Activated gamma-delta T cell treated with anti-CD3 and anti-CD28 coated beads, Interleukin-2, amount 50 U/mL, for 16 hours (primary cell): Measurements from ENCODE around the gene ZMYND8.

Source experiments
- DNase-seq: peaks from one replicate; pipeline ENCODE4 v3.0.0-alpha.2; 2020; ENCODE audit warnings: low read depth

Gene ZMYND8

DNA sequence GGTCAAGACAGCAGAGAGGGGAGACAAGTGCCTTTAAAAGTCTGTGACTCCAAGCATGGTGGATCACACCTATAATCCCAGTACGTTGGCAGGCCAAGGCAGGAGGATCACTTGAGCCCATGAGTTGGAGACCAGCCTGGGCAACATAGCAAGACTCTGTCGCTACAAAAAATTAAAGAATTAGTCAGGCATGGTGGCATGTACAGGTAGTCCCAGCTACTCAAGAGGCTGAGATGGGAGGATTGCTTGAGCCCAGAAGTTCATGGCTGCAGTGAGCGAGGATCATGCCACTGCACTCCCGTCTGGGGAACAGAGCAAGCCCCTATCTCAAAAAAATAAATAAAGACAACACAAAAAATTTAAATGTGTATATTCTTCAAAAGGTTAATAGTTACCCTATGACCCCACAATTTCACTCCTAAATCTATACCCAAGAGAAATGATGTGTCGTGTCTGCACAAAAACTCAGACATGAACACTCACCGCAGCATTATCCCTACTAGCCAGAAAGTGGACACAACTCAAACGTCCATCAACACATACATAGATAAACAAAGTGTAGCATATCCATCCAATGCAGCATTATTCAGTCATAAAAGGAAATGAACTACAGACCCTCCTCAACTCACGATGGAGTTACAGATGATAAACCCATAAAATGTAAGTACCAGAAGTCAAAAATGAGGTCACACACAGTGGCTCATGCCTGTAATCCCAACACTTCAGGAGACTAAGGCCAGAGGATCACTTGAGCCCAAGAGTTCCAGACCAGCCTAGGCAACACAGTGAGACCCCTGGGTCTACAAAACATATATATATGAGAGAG lies 23.9 kb downstream of the ZMYND8 start:
- no peak for DNase-seq

- DNase-seq = no peak
These were observed 25.4 kb downstream of the ZMYND8 start for GRCh38 chr20:47330933-47331708.

- no peak for DNase-seq
These were observed 26.4 kb downstream of the ZMYND8 start for GRCh38 chr20:47330071-47330470.

DNA sequence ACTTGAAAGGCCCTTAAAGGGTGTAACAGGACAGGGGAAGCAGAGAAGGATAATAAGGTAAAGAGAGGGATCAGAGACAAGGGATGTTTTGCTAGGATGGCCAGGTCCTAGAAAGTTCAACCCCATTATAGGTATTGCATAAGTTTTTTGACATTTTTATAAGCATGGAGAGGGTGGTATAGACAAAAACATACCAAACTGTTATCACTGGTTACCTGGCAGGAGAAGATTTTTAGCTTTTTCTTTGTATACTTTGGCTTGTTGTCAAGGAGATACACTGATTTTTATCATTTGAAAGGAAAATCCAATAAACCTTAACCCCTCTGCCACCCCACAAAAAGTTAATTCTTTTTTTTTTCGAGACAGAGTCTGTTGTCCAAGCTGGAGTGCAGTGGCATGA lies 28.4 kb downstream of the ZMYND8 start:
- no peak for DNase-seq

GRCh38 chr20:47327711-47328110 lies 28.8 kb downstream of the ZMYND8 start:
- DNase-seq = no peak

DNA sequence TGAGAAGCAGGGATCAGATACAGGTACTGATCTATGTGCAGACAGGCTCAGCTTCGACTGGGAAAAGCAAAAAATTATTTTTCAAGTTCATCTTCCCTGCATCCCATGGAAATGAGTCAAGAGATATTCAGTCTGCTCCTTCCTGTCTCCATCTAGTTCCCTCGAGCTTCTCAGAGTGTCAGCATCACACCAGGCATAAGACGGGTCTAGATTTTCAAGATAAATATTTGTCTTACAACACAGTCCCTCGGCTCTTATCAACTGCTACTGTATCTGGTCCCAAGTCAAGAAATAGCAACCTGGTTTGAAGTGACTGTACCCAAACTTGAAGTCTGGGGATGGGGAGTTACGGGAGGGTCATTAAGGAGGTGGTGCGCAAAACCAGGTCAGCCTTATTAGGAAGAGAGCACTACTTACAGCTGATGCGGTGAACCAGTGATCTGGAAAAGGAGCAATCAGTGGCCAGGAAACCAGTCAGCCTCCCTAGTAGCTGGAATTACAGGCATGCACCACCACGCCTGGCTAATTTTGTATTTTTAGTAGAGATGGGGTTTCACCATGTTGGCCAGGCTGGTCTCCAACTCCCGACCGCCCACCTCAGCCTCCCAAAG lies 29.7 kb downstream of the ZMYND8 start:
- DNase-seq = no peak

- DNase-seq = no peak
These were observed 31.3 kb downstream of the ZMYND8 start for GRCh38 chr20:47325242-47325641.

DNA sequence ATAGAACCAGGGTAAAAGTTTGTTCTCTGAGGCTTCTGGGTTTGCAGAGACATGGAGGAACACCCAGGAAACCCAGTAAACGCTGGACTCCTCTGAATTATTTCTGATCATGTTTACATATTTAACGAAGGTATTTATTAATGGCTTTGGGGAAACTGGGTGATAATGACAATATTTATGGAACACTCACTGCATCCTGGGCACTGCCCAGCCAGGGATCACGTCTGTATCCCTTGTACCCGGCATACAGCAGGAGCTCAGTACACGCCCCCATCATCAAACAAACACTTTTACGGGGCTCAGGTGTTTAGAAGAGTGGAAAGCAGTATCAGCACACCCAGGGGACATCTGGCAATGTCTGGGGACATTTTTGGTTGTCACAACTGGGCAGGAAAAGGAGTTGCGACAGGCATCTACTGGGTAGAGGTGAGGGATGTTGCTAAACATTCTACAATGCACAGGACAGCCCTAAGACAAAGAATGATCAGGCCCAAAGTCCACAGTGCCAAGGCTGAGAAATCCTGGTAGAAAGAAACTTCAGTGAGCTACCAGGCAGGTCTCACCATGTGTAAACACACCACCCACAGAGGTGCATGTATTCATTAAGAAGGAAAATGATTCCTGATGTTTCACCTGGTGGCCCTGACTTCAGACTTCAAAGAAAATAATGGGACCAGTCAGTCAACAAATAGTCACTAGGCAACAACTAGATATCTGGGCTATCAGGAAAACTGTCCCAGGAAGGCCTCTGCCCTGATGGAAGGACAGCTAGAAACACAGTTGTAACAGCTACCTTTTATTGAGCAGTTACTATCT lies 35.3 kb downstream of the ZMYND8 start:
- no peak for DNase-seq

GRCh38 chr20:47319517-47320252 lies 36.8 kb downstream of the ZMYND8 start:
- no peak for DNase-seq

DNA sequence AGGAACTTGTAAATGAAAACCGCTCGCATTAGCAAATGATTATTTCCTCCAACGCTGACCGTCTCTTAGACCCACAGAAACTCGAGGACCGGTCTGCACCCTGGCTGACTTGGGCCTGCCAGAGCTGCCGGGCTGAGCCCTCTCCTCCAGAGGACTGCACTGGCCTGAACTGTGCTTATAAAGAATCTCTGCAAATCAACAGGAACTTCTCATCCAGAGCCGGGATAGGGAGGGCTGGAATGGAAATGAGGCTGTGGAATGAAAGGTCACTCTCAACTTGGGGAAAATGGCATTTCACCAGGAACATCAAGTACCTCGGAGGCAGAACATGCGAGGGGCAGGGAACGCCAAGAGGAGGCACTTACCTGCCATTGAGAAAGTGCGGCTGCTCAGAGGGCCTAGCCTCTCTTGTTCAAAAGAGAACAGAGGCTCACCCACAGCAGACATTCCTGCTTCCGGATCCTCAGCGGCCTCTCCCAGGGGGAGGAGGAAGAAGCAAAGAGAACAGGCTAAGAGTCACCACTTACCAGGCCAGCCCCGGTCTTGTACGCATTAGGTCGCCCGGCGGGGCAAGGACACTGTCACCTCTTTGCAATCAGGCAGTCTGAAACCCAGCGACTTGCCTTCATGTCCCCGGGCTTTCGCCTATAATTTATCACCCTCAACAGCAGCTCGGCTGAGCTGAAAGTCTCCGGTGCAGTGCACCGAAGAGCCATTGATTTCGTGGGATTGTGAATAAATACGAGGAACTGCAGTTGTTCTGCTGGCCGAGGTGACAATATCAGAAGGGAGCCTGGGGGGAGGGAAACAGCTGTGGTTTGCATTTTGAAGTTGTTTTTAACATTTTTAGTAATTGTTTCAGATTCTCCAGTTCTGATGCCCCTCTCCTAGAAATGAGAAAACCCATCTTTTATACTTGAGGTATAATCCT lies 37.6 kb downstream of the ZMYND8 start:
- DNase-seq = no peak

DNA sequence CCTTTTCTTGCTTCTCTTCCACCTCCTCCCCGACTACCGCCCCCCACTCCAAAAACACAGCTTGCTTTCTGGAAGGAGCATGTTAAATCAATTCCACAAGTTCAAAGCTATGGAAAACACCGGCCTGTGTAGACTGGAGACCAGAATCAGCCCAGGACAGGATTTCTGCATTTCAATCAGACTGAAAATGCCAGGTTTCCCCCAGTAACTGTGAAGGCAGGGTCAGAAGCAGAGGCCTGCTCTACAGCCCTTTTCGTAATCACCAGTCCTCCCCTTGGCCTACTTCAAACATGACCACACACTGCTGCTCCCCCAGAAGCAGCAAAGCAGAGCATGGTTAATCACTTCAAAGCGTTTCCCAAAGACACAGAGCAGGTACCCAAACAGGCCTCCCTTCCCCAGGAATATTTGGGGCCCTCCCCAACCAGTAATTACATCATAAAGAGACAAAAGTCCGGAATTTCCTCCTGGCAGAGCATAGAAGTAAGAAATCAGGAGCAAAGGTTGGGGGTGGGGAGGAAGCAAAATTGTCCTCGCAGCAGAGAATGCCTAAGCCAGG lies 38.4 kb downstream of the ZMYND8 start:
- DNase-seq = no peak

GRCh38 chr20:47317127-47317895 lies 39.2 kb downstream of the ZMYND8 start:
- DNase-seq = peak; percentile 42

- DNase-seq = no peak
These were observed 39.7 kb downstream of the ZMYND8 start for GRCh38 chr20:47316776-47317126.

- no peak for DNase-seq
These were observed 41.0 kb downstream of the ZMYND8 start for GRCh38 chr20:47315339-47316056.

DNA sequence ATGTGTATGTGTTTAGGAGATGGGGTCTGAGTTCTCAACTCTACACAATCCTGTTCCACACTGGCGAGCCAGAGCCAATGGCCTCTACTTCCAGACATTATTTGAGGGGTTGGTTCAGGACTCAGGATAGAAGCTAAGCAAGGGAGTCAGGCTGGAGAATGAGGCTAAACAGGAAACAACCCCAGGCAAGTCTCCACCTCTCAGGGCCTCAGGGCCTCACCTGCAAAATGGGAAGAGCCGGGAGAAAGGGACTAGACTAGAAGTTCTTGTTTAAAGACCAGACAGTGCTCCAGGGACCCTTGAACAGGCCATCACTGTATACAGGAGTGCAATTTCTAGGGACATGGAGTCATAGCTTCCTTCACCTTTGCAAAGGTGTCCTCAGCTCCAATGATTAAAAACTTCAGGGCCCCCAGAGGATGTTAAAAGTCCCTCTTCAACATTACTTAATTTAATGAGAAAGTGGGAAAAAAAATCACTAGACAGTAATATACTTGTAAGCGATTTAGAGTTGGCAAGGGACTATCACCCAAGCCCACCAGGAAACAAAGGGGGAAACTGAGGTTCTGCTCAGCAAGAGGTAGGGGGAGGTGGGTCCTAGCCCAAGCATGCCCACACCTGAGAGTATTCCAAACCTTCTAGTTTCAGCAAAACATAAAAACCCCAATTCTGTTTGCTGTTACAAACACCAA lies 41.7 kb downstream of the ZMYND8 start:
- no peak for DNase-seq

DNA sequence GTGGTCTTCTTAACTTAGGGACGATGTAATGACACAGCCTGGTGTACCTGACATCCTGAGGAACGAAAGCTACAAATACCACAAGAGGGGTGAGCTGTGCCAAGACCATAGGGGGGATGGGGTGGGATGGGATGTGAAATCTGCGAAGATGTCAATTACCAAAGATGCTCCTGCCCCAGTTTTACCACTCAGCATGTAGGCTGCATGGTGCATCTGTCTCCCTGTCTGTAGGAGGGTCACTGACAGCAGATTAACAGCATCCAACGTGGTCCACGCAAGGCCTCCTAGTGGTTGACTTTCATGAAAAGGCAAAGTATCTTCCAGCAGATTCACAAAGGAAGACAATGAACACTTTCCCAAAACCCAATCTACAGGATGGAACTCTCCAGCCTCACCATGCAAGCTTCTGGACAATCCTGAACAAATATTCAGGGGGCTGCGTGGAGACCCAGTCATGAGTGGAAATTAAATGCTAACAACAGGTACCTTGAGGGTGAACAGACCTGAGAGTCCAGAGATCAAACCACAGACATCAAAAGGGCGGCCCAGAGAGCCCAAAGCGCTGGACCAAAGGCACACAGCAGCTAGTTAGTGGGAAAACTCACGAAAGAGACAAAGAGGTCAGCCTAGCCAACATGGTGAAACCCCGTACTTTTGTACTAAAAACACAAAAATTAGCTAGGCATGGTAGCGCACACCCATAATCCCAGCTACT lies 44.4 kb downstream of the ZMYND8 start:
- no peak for DNase-seq

DNA sequence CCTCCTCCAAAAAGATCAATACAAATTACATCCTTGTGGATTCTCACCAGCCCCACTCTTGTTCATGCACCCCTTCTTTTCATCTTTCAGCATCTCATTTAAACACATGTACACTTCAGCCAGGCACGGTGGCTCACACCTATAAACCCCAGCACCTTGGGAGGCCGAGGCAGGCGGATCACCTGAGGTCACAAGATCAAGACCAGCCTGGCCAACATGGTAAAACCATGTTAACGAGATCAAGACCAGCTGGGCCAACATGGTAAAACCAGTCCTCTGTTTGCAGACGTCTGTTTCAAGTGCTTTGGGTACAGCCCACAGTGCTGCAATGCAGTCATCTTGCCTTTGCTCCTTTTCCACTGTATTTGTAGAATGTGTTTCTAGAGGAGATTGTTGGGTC lies 45.3 kb downstream of the ZMYND8 start:
- no peak for DNase-seq
